HEK293 (cell line): ENCODE data around the gene GDI2.
A peak's percentile ranks its signal among the peaks of the same experiment; 100 is the strongest.

Source experiments
- CTCF ChIA-PET: fragments of 350-600 bp; formaldehyde crosslinking; extraction: SDS; loops from one replicate; lab custom pipeline; 2021; ENCODE audit warnings: antibody characterized with exemption; lab: Yijun Ruan, JAX
- POLR2A ChIA-PET: fragments of 300-600 bp; formaldehyde crosslinking; extraction: SDS; loops from one replicate; lab custom pipeline; 2020; ENCODE audit warnings: antibody characterized with exemption, inconsistent platforms; lab: Yijun Ruan, JAX
- H3K27ac ChIP-seq: fragments of 200-500 bp; sonication (Bioruptor generic); 2 replicates; pipeline ENCODE4 v1.5.1; 2014; ENCODE audit warnings: low read depth, low read length, control low read depth, inconsistent platforms; ENCODE audit errors: extremely low read depth
- H3K36me3 ChIP-seq, 2 experiments: fragments of 200-500 bp in 1 of 2; sonication (Bioruptor generic) in 1 of 2; 1 replicate in 1 of 2; 2 replicates in 1 of 2; pipeline ENCODE4 v1.5.1; 2014 to 2017; ENCODE audit warnings: inconsistent platforms in 2 of 2, low read length in 2 of 2; ENCODE audit not compliant: control insufficient read depth in 2 of 2, insufficient read depth in 1 of 2
- H3K4me1 ChIP-seq: fragments of 200-500 bp; sonication (Bioruptor generic); 2 replicates; pipeline ENCODE4 v1.5.1; 2014; ENCODE audit warnings: mild to moderate bottlenecking, low read length, inconsistent platforms; ENCODE audit not compliant: control insufficient read depth, insufficient read depth
- H3K4me3 ChIP-seq: 2 replicates; pipeline ENCODE4 v1.5.1; 2011; ENCODE audit warnings: low read depth, mild to moderate bottlenecking, control low read depth, low read length, moderate library complexity
- H3K9me3 ChIP-seq: fragments of 200-500 bp; sonication (Bioruptor generic); 2 replicates; pipeline ENCODE4 v1.5.1; 2014; ENCODE audit warnings: low read depth, low read length, inconsistent platforms; ENCODE audit not compliant: control insufficient read depth, insufficient read depth
- EGR2 ChIP-seq: fragments of 450-650 bp; formaldehyde crosslinking; IDR thresholded peaks from 2 replicates; pipeline ENCODE4 v1.5.1; 2016; ENCODE audit warnings: low read depth, missing biosample characterization, missing genetic modification characterization
- FEZF1 ChIP-seq: fragments of 450-650 bp; formaldehyde crosslinking; IDR thresholded peaks from 2 replicates; pipeline ENCODE4 v1.5.1; 2016; ENCODE audit warnings: missing biosample characterization, missing genetic modification characterization
- HOXD13 ChIP-seq: sonication (generic); formaldehyde crosslinking; IDR thresholded peaks from 2 replicates; pipeline ENCODE4 v1.8.0; 2022; ENCODE audit warnings: missing genetic modification reagents, borderline replicate concordance
- IKZF3 ChIP-seq: fragments of 450-650 bp; IDR thresholded peaks from 2 replicates; pipeline ENCODE4 v1.5.0; 2018; ENCODE audit warnings: missing biosample characterization, mild to moderate bottlenecking, missing genetic modification characterization, moderate library complexity
- KLF1 ChIP-seq: fragments of 450-650 bp; formaldehyde crosslinking; IDR thresholded peaks from 2 replicates; pipeline ENCODE4 v1.5.1; 2016; ENCODE audit warnings: missing biosample characterization, missing genetic modification characterization
- ZBTB1 ChIP-seq: fragments of 450-650 bp; formaldehyde crosslinking; IDR thresholded peaks from 2 replicates; pipeline ENCODE4 v1.5.1; 2016; ENCODE audit warnings: missing biosample characterization, missing genetic modification characterization
- ZBTB7A ChIP-seq: fragments of 450-650 bp; formaldehyde crosslinking; IDR thresholded peaks from 2 replicates; pipeline ENCODE4 v1.5.1; 2016; ENCODE audit warnings: low read depth, missing biosample characterization, missing genetic modification characterization
- ZNF132 ChIP-seq: fragments of 450-650 bp; formaldehyde crosslinking; IDR thresholded peaks from 2 replicates; pipeline ENCODE4 v1.5.1; 2017; ENCODE audit warnings: missing biosample characterization, missing genetic modification characterization, borderline replicate concordance
- ZNF404 ChIP-seq: fragments of 450-650 bp; formaldehyde crosslinking; IDR thresholded peaks from 2 replicates; pipeline ENCODE4 v1.5.1; 2017; ENCODE audit warnings: missing biosample characterization, missing genetic modification characterization
- ZNF548 ChIP-seq: fragments of 450-650 bp; formaldehyde crosslinking; IDR thresholded peaks from 2 replicates; pipeline ENCODE4 v1.5.1; 2016; ENCODE audit warnings: missing biosample characterization, missing genetic modification characterization
- ZNF561 ChIP-seq: fragments of 450-650 bp; IDR thresholded peaks from 2 replicates; pipeline ENCODE4 v1.5.1; 2018; ENCODE audit warnings: missing biosample characterization, missing genetic modification characterization, borderline replicate concordance
- ZNF624 ChIP-seq: fragments of 450-650 bp; formaldehyde crosslinking; IDR thresholded peaks from 2 replicates; pipeline ENCODE4 v1.5.1; 2017; ENCODE audit warnings: missing biosample characterization, missing genetic modification characterization
- ZNF629 ChIP-seq: fragments of 450-650 bp; formaldehyde crosslinking; IDR thresholded peaks from 2 replicates; pipeline ENCODE4 v1.5.1; 2017; ENCODE audit warnings: missing biosample characterization, missing genetic modification characterization
- ZNF777 ChIP-seq: fragments of 450-650 bp; formaldehyde crosslinking; IDR thresholded peaks from 2 replicates; pipeline ENCODE4 v1.5.1; 2017; ENCODE audit warnings: missing biosample characterization, missing genetic modification characterization, borderline replicate concordance
- ZNF837 ChIP-seq: fragments of 450-650 bp; formaldehyde crosslinking; IDR thresholded peaks from 2 replicates; pipeline ENCODE4 v1.5.1; 2016; ENCODE audit warnings: missing biosample characterization, missing genetic modification characterization
- TF ChIP-seq, protein P1 (sequence below): fragments of 450-650 bp; formaldehyde crosslinking; IDR thresholded peaks from 2 replicates; pipeline ENCODE4 v1.5.0; 2017; ENCODE audit warnings: missing biosample characterization, missing genetic modification characterization, borderline replicate concordance
- TF ChIP-seq, protein P2 (sequence below): fragments of 450-650 bp; formaldehyde crosslinking; IDR thresholded peaks from 2 replicates; pipeline ENCODE4 v1.5.1; 2016; ENCODE audit warnings: missing biosample characterization, missing genetic modification characterization
- TF ChIP-seq, protein P3 (sequence below): fragments of 450-650 bp; formaldehyde crosslinking; IDR thresholded peaks from 2 replicates; pipeline ENCODE4 v1.5.1; 2016; ENCODE audit warnings: missing biosample characterization, missing genetic modification characterization, low read depth
- TF ChIP-seq, protein P4 (sequence below): fragments of 450-650 bp; formaldehyde crosslinking; IDR thresholded peaks from 2 replicates; pipeline ENCODE4 v1.5.1; 2016; ENCODE audit warnings: missing biosample characterization, missing genetic modification characterization, low read depth

The GDI2 gene

DNA sequence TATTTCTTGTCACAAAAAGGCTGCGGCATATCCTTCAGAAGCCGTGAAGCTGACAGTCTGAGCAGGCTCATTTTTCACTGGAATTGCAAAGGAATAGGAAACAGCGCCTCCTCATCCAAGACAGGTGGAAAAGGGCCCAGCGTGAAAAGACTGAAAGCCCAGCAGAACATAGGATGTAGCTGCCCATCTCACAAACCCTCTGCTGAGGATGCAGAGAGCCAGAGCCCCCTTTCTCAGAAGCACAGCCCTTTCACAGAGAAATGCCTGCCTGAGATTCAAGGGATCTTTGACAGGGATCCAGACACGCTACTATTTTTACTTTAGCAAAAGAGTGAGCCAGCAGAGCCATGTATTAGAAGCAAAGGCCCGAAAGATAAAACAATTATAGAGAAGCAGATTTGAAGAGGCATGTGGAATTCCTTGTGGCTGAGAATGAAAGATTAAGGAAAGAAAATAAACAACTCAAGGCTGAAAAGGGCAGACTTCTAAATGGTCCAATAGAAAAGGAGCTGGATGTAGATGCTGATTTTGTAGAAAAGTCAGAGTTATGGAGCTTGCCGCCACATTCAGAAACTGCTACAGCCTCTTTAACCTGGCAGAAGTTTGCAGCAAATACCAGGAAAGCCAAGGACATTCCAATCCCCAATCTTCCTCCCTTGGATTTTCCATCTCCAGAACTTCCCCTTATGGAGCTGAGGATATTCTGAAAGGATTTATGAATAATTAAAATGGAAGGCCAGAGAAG, 36.9 kb downstream of the GDI2 start:
- ChIA-PET POLR2A (no interaction called here), CTCF (interaction anchor here (0.7 to 1.7 kb wide), 6 partner anchors 9 to 1006 kb away, joined by 3 to 7 read pairs (median 4); no protein-coding TSS in a partner anchor)
- Histone ChIP-seq H3K36me3 (peaks cover 34 to 53% of the 10 kb centered on the region in 2 experiments), H3K9me3 (no peaks in the 10 kb centered on the region), H3K27ac (no peak overlapping the region), H3K4me3 (no peak overlapping the region), H3K4me1 (no peaks in the 10 kb centered on the region)
- TF ChIP-seq ZNF132 (tag by site-specific recombination) (no peak), ZNF548 (tag by site-specific recombination) (no peak), EGR2 (tag by site-specific recombination) (no peak), FEZF1 (tag by site-specific recombination) (peak; percentile 12; the same call in 1 of the 2 replicates), ZBTB7A (tag by site-specific recombination) (no peak), ZBTB1 (tag by site-specific recombination) (no peak), ZNF624 (tag by site-specific recombination) (no peak)
- TF ChIP-seq, protein P1, sequence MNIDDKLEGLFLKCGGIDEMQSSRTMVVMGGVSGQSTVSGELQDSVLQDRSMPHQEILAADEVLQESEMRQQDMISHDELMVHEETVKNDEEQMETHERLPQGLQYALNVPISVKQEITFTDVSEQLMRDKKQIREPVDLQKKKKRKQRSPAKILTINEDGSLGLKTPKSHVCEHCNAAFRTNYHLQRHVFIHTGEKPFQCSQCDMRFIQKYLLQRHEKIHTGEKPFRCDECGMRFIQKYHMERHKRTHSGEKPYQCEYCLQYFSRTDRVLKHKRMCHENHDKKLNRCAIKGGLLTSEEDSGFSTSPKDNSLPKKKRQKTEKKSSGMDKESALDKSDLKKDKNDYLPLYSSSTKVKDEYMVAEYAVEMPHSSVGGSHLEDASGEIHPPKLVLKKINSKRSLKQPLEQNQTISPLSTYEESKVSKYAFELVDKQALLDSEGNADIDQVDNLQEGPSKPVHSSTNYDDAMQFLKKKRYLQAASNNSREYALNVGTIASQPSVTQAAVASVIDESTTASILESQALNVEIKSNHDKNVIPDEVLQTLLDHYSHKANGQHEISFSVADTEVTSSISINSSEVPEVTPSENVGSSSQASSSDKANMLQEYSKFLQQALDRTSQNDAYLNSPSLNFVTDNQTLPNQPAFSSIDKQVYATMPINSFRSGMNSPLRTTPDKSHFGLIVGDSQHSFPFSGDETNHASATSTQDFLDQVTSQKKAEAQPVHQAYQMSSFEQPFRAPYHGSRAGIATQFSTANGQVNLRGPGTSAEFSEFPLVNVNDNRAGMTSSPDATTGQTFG, result no peak

DNA sequence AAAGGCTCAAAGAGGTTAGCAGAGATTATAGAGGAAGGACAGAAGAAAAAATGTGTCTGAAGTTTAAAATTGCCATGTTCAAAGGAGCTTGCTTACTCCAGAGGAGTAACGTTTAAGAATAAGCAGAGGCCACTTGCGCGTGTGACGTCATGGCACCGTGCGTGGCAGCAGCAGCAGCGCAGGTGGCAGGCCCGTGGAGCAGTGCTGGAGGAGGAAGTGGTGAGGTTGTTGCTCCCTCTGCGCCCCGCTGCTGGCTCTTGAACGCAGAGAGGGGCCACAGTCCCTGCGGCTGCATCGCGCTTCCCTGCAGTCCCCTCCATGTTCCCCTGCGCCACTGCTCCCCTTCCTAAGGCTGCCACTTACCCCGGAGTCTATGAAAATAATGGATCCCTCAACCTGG, 37.5 kb downstream of the GDI2 start:
- Histone ChIP-seq H3K9me3 (no peaks in the 10 kb centered on the region), H3K4me1 (no peaks in the 10 kb centered on the region), H3K4me3 (no peak overlapping the region), H3K27ac (no peak overlapping the region), H3K36me3 (peaks cover 33 to 57% of the 10 kb centered on the region in 2 experiments)
- POLR2A ChIA-PET, result no interaction called here
- CTCF ChIA-PET, result interaction anchor here (1.5 to 1.7 kb wide), 2 partner anchors 12 to 146 kb away, joined by 5 to 7 read pairs; no protein-coding TSS in a partner anchor
- TF ChIP-seq, protein P2, sequence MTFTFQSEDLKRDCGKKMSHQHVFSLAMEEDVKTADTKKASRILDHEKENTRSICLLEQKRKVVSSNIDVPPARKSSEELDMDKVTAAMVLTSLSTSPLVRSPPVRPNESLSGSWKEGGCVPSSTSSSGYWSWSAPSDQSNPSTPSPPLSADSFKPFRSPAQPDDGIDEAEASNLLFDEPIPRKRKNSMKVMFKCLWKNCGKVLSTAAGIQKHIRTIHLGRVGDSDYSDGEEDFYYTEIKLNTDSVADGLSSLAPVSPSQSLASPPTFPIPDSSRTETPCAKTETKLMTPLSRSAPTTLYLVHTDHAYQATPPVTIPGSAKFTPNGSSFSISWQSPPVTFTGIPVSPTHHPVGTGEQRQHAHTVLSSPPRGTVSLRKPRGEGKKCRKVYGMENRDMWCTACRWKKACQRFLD (tag by site-specific recombination), result no peak
- TF ChIP-seq ZNF777 (tag by site-specific recombination) (no peak), ZNF404 (tag by site-specific recombination) (no peak), IKZF3 (tag by site-specific recombination) (no peak), ZNF837 (tag by site-specific recombination) (no peak), ZNF561 (no peak), ZNF629 (tag by site-specific recombination) (no peak), KLF1 (tag by site-specific recombination) (no peak), HOXD13 (CRISPR knock-in tag) (no peak), ZNF624 (tag by site-specific recombination) (no peak)
- TF ChIP-seq, protein P3, sequence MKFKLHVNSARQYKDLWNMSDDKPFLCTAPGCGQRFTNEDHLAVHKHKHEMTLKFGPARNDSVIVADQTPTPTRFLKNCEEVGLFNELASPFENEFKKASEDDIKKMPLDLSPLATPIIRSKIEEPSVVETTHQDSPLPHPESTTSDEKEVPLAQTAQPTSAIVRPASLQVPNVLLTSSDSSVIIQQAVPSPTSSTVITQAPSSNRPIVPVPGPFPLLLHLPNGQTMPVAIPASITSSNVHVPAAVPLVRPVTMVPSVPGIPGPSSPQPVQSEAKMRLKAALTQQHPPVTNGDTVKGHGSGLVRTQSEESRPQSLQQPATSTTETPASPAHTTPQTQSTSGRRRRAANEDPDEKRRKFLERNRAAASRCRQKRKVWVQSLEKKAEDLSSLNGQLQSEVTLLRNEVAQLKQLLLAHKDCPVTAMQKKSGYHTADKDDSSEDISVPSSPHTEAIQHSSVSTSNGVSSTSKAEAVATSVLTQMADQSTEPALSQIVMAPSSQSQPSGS (tag by site-specific recombination), result no peak
- TF ChIP-seq, protein P4, sequence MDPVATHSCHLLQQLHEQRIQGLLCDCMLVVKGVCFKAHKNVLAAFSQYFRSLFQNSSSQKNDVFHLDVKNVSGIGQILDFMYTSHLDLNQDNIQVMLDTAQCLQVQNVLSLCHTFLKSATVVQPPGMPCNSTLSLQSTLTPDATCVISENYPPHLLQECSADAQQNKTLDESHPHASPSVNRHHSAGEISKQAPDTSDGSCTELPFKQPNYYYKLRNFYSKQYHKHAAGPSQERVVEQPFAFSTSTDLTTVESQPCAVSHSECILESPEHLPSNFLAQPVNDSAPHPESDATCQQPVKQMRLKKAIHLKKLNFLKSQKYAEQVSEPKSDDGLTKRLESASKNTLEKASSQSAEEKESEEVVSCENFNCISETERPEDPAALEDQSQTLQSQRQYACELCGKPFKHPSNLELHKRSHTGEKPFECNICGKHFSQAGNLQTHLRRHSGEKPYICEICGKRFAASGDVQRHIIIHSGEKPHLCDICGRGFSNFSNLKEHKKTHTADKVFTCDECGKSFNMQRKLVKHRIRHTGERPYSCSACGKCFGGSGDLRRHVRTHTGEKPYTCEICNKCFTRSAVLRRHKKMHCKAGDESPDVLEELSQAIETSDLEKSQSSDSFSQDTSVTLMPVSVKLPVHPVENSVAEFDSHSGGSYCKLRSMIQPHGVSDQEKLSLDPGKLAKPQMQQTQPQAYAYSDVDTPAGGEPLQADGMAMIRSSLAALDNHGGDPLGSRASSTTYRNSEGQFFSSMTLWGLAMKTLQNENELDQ (tag by site-specific recombination), result no peak
- TF ChIP-seq, all 188 proteins: peak for 0
